Caco-2 (cell line): ENCODE results near the gene ZNF532. TPM values are rescaled to one million over a fixed set of nuclear protein-coding genes. Genes with fewer than 3 reads are reported as not detected.

Experiments
- BruUV-seq: library from RNA; stranded (reverse); fragments of 400-500 nt; replicated peaks from 2 replicates; lab custom pipeline; 2021; lab: Mats Ljungman, UMichigan
- CTCF ChIA-PET: fragments of 300-600 bp; sonication (Branson Sonifier 250); formaldehyde crosslinking; loops from one replicate; lab custom pipeline; 2022; ENCODE audit warnings: antibody characterized with exemption; lab: Charles Lee
- POLR2A ChIA-PET: fragments of 300-600 bp; sonication (Branson Sonifier 250); formaldehyde crosslinking; loops from one replicate; lab custom pipeline; 2022; ENCODE audit warnings: antibody characterized with exemption; lab: Charles Lee
- DNase-seq, 2 experiments: peaks; one replicate each; pipeline versions ENCODE4 v3.0.0 to v3.0.0-alpha.2; 2020 to 2022
- H3K27me3 ChIP-seq: replicated peaks from 2 replicates; pipeline ENCODE4 v1.6.0; 2011; ENCODE audit warnings: low read length; ENCODE audit not compliant: control insufficient read depth, insufficient read depth
- H3K36me3 ChIP-seq: 2 replicates; pipeline ENCODE4 v1.5.1; 2011; ENCODE audit warnings: low read length; ENCODE audit not compliant: control insufficient read depth, insufficient read depth
- H3K4me1 ChIP-seq: fragments of 250-450 bp; sonication (Bioruptor Pico); 2 replicates; pipeline ENCODE4 v1.5.1; 2020; ENCODE audit warnings: mild to moderate bottlenecking
- H3K4me3 ChIP-seq: 2 replicates; pipeline ENCODE4 v1.5.1; 2011; ENCODE audit warnings: low read depth, mild to moderate bottlenecking, control low read depth, low read length
- H3K9me3 ChIP-seq: fragments of 250-450 bp; sonication (Bioruptor Pico); 2 replicates; pipeline ENCODE4 v1.5.1; 2020; ENCODE audit warnings: mild to moderate bottlenecking, moderate library complexity
- H3K27ac Mint-ChIP-seq: one replicate; pipeline ENCODE4 v1.8.0; 2022; ENCODE audit warnings: mixed read lengths; ENCODE audit not compliant: unreplicated experiment
- H3K27me3 Mint-ChIP-seq: one replicate; pipeline ENCODE4 v1.8.0; 2022; ENCODE audit warnings: mixed read lengths; ENCODE audit not compliant: insufficient read depth, unreplicated experiment
- H3K36me3 Mint-ChIP-seq: one replicate; pipeline ENCODE4 v1.8.0; 2022; ENCODE audit warnings: mild to moderate bottlenecking, mixed read lengths; ENCODE audit not compliant: insufficient read depth, unreplicated experiment
- H3K4me1 Mint-ChIP-seq: one replicate; pipeline ENCODE4 v1.8.0; 2022; ENCODE audit warnings: low read depth, mixed read lengths; ENCODE audit not compliant: unreplicated experiment
- H3K4me3 Mint-ChIP-seq: one replicate; pipeline ENCODE4 v1.8.0; 2022; ENCODE audit warnings: mild to moderate bottlenecking, moderate library complexity, mixed read lengths; ENCODE audit not compliant: unreplicated experiment
- H3K9me3 Mint-ChIP-seq: one replicate; pipeline ENCODE4 v1.8.0; 2022; ENCODE audit warnings: mixed read lengths; ENCODE audit not compliant: unreplicated experiment
- intact Hi-C: fragments of 100-400 bp; cut with micrococcal nuclease; formaldehyde crosslinking; loops from one replicate; pipeline ENCODE4 v1.10.0; 2022; ENCODE audit not compliant: unreplicated experiment
- total RNA-seq: library from RNA; stranded (reverse); gene quantifications from 2 replicates; pipeline ENCODE4 v1.2.3, GENCODE V29; 2022
- TF ChIP-seq, protein P1 (sequence below), 2 experiments: fragments of 200-600 bp in 1 of 2; IDR thresholded peaks; 1 replicate in 1 of 2; 2 replicates in 1 of 2; pipeline versions ENCODE4 v1.5.1 to v1.8.0; 2011 to 2022; ENCODE audit warnings: antibody characterized with exemption in 1 of 2, control low read depth in 1 of 2, inconsistent platforms in 1 of 2, low read depth in 1 of 2, low read length in 1 of 2, mild to moderate bottlenecking in 1 of 2, moderate library complexity in 1 of 2; ENCODE audit not compliant: insufficient read depth in 1 of 2, severe bottlenecking in 1 of 2, unreplicated experiment in 1 of 2

ZNF532 gene
- total RNA-seq, 1 experiment from 2014 or later: 32.7 TPM

DNA sequence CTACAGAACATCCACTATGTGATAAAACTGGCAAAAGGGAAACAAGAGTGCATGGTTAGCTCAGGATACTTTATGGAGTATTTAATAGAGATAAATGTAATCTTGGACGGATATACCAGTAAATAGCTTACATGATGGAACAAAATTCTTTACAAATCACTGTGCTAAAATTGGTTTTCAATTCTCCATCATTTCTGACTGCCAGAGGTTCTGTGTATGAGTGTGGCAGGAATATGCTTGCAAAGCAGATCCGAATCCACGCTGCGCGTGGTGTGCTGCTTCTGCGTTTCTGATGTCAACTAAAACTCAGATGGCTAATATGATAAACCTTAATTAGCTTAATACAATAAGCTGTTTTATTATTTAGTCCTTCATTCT is 2.1 kb downstream of the ZNF532 start:
- peaks cover 38% of the 10 kb centered on the region for H3K36me3 Mint-ChIP-seq
- intact Hi-C loops: no loop called here
- DNase-seq: no peak
- no peaks in the 10 kb centered on the region for H3K27me3 Mint-ChIP-seq
- H3K27ac Mint-ChIP-seq: no peak overlapping the region
- BruUV-seq: no TSS peak
- ChIA-PET CTCF (no interaction called here), POLR2A (no interaction called here)
- no peak overlapping the region for H3K4me3 Mint-ChIP-seq
- peaks cover 7% of the 10 kb centered on the region for H3K4me1 Mint-ChIP-seq
- no peak overlapping the region for H3K4me3 ChIP-seq
- H3K4me1 ChIP-seq: no peaks in the 10 kb centered on the region
- H3K27me3 ChIP-seq: no peaks in the 10 kb centered on the region
- no peaks in the 10 kb centered on the region for H3K9me3 Mint-ChIP-seq
- H3K9me3 ChIP-seq: no peaks in the 10 kb centered on the region
- TF ChIP-seq, protein P1, sequence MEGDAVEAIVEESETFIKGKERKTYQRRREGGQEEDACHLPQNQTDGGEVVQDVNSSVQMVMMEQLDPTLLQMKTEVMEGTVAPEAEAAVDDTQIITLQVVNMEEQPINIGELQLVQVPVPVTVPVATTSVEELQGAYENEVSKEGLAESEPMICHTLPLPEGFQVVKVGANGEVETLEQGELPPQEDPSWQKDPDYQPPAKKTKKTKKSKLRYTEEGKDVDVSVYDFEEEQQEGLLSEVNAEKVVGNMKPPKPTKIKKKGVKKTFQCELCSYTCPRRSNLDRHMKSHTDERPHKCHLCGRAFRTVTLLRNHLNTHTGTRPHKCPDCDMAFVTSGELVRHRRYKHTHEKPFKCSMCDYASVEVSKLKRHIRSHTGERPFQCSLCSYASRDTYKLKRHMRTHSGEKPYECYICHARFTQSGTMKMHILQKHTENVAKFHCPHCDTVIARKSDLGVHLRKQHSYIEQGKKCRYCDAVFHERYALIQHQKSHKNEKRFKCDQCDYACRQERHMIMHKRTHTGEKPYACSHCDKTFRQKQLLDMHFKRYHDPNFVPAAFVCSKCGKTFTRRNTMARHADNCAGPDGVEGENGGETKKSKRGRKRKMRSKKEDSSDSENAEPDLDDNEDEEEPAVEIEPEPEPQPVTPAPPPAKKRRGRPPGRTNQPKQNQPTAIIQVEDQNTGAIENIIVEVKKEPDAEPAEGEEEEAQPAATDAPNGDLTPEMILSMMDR (IDR thresholded peaks at IDR 0.05; ENCODE audit: insufficient read depth in 1 of 2, low read depth in 1 of 2, low read length in 1 of 2, severe bottlenecking in 1 of 2, unreplicated experiment in 1 of 2): no peak
- H3K36me3 ChIP-seq: no peaks in the 10 kb centered on the region

DNA sequence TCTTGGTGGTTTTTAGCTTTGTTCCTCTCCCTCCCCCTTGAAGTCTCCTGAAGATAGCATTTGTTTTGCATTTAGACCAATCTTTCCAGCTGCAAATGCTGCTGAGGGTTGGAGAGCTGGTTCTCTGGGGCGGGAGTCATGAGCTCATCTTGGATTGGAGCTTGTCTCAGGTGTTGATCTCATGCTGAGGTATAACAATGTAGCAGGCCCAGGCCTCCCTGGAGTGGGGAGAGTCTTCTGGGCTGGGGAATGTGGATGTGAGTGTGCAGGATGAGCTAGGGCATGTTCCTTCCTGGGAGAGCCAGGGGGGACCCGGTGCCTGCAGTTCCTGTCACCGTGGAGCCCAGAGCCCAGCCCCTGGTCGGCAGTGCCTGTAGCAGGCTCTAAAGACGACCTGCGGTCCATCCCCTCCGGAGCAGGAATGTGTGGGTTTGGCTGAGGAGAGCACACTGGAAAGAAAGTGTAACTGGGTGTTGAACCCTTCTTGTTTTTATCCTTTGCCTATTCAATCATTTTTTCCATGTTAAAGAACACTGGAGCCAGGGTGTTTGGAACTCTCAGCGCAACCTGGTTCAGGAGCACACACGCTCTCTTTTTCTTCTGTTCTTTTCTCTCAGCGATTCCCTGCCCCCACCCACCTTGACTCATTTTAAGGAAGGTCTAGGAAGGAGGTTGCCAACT is 2.7 kb downstream of the ZNF532 start:
- TF ChIP-seq, protein P1 (IDR thresholded peaks at IDR 0.05; ENCODE audit: insufficient read depth in 1 of 2, low read depth in 1 of 2, low read length in 1 of 2, severe bottlenecking in 1 of 2, unreplicated experiment in 1 of 2): no peak
- no peaks in the 10 kb centered on the region for H3K9me3 Mint-ChIP-seq
- DNase-seq: no peak
- H3K4me3 Mint-ChIP-seq: no peak overlapping the region
- H3K27ac Mint-ChIP-seq: no peak overlapping the region
- peaks cover 7% of the 10 kb centered on the region for H3K4me1 Mint-ChIP-seq
- POLR2A ChIA-PET: interaction anchor here (0.6 kb wide), 1 partner anchor 94 kb away, joined by 6 read pairs; no protein-coding TSS in a partner anchor
- intact Hi-C loops: no loop called here
- H3K4me1 ChIP-seq: no peaks in the 10 kb centered on the region
- CTCF ChIA-PET: no interaction called here
- no peaks in the 10 kb centered on the region for H3K36me3 ChIP-seq
- H3K27me3 ChIP-seq: no peaks in the 10 kb centered on the region
- no peaks in the 10 kb centered on the region for H3K9me3 ChIP-seq
- no peaks in the 10 kb centered on the region for H3K27me3 Mint-ChIP-seq
- H3K4me3 ChIP-seq: no peak overlapping the region
- no TSS peak for BruUV-seq
- H3K36me3 Mint-ChIP-seq: peaks cover 38% of the 10 kb centered on the region

DNA sequence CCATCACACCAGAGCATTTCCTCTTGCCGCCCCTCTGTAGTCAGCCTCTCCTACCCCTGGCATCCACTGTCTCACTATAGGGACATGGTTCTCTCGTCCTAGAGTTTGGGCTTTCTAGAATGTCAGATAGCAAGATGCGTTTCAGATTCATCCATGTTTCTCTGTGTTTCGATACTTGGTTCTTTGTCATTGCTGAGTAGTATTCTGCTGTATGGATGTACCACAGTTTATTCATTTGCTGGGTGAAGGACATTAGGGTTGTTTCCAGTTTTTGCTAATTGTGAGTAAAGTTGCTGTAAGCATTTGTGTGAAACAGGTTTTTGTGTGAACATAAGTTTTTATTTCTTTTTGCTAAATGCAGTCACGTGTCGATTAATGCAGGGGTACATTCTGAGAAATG is 3.8 kb downstream of the ZNF532 start:
- H3K4me3 Mint-ChIP-seq: no peak overlapping the region
- intact Hi-C loops: no loop called here
- H3K4me1 Mint-ChIP-seq: peaks cover 7% of the 10 kb centered on the region
- no peaks in the 10 kb centered on the region for H3K27me3 Mint-ChIP-seq
- H3K36me3 Mint-ChIP-seq: peaks cover 38% of the 10 kb centered on the region
- no peak overlapping the region for H3K27ac Mint-ChIP-seq
- DNase-seq: no peak
- no peaks in the 10 kb centered on the region for H3K9me3 ChIP-seq
- H3K36me3 ChIP-seq: no peaks in the 10 kb centered on the region
- no peaks in the 10 kb centered on the region for H3K27me3 ChIP-seq
- ChIA-PET CTCF (no interaction called here), POLR2A (interaction anchor here (0.6 kb wide), 1 partner anchor 95 kb away, joined by 6 read pairs; no protein-coding TSS in a partner anchor)
- H3K4me1 ChIP-seq: no peaks in the 10 kb centered on the region
- no peaks in the 10 kb centered on the region for H3K9me3 Mint-ChIP-seq
- H3K4me3 ChIP-seq: no peak overlapping the region
- TF ChIP-seq, protein P1 (IDR thresholded peaks at IDR 0.05; ENCODE audit: insufficient read depth in 1 of 2, low read depth in 1 of 2, low read length in 1 of 2, severe bottlenecking in 1 of 2, unreplicated experiment in 1 of 2): no peak
- no TSS peak for BruUV-seq
